Trophoblast cell (in vitro differentiated cells and primary cell): ENCODE data around the gene LTB4R2.

Experiments
- DNase-seq, 2 donors: peaks; one replicate each; pipeline ENCODE4 v3.0.0-alpha.2; 2016
- H2AFZ ChIP-seq: 2 replicates; pipeline ENCODE4 v1.6.1; 2013; ENCODE audit warnings: low read length, moderate library complexity, mild to moderate bottlenecking; ENCODE audit not compliant: insufficient read depth, poor library complexity
- H2AK5ac ChIP-seq: 2 replicates; pipeline ENCODE4 v1.6.1; 2013; ENCODE audit warnings: mild to moderate bottlenecking, low read length
- H2BK120ac ChIP-seq: 2 replicates; pipeline ENCODE4 v1.6.1; 2013; ENCODE audit warnings: low read length, mild to moderate bottlenecking, moderate library complexity; ENCODE audit not compliant: insufficient read depth, poor library complexity
- H2BK12ac ChIP-seq: 2 replicates; pipeline ENCODE4 v1.6.1; 2013; ENCODE audit warnings: mild to moderate bottlenecking, low read length, moderate library complexity
- H2BK5ac ChIP-seq: 2 replicates; pipeline ENCODE4 v1.6.1; 2013; ENCODE audit warnings: low read length, low read depth, moderate library complexity, mild to moderate bottlenecking; ENCODE audit not compliant: poor library complexity
- H3K14ac ChIP-seq: 2 replicates; pipeline ENCODE4 v1.6.1; 2013; ENCODE audit warnings: mild to moderate bottlenecking, low read length
- H3K18ac ChIP-seq: 2 replicates; pipeline ENCODE4 v1.6.1; 2013; ENCODE audit warnings: mild to moderate bottlenecking, low read length
- H3K23ac ChIP-seq: 2 replicates; pipeline ENCODE4 v1.6.1; 2013; ENCODE audit warnings: low read length
- H3K27ac ChIP-seq: 2 replicates; pipeline ENCODE4 v1.5.1; 2013; ENCODE audit warnings: low read depth, mild to moderate bottlenecking, inconsistent platforms, low read length, moderate library complexity
- H3K27me3 ChIP-seq: 2 replicates; pipeline ENCODE4 v1.6.1; 2013; ENCODE audit warnings: inconsistent platforms, mild to moderate bottlenecking, low read length, moderate library complexity; ENCODE audit not compliant: insufficient read depth
- H3K36me3 ChIP-seq, 2 experiments: 1 replicate in 1 of 2; 2 replicates in 1 of 2; pipeline ENCODE4 v1.6.1; 2013; ENCODE audit warnings: low read length in 2 of 2, mild to moderate bottlenecking in 2 of 2, moderate library complexity in 1 of 2; ENCODE audit not compliant: insufficient read depth in 2 of 2, control insufficient read depth in 1 of 2
- H3K4ac ChIP-seq: 2 replicates; pipeline ENCODE4 v1.6.1; 2013; ENCODE audit warnings: low read depth, mild to moderate bottlenecking, low read length, moderate library complexity
- H3K4me1 ChIP-seq, 2 experiments: 1 replicate in 1 of 2; 2 replicates in 1 of 2; pipeline ENCODE4 v1.6.1; 2013; ENCODE audit warnings: low read length in 2 of 2, mild to moderate bottlenecking in 2 of 2, moderate library complexity in 1 of 2; ENCODE audit not compliant: insufficient read depth in 2 of 2, control insufficient read depth in 1 of 2
- H3K4me2 ChIP-seq: 2 replicates; pipeline ENCODE4 v1.6.1; 2013; ENCODE audit warnings: inconsistent platforms, mild to moderate bottlenecking, low read length, moderate library complexity
- H3K4me3 ChIP-seq: 2 replicates; pipeline ENCODE4 v1.5.1; 2013; ENCODE audit warnings: mild to moderate bottlenecking, low read depth, low read length, inconsistent platforms
- H3K79me1 ChIP-seq: one replicate; pipeline ENCODE4 v1.6.1; 2013; ENCODE audit warnings: low read length
- H3K79me2 ChIP-seq: 2 replicates; pipeline ENCODE4 v1.6.1; 2013; ENCODE audit warnings: low read length, mild to moderate bottlenecking; ENCODE audit not compliant: control insufficient read depth, insufficient read depth, poor library complexity
- H3K9ac ChIP-seq: 2 replicates; pipeline ENCODE4 v1.6.1; 2013; ENCODE audit warnings: mild to moderate bottlenecking, low read length
- H3K9me3 ChIP-seq: 2 replicates; pipeline ENCODE4 v1.6.1; 2013; ENCODE audit warnings: low read depth, mild to moderate bottlenecking, control low read depth, inconsistent platforms, low read length; ENCODE audit not compliant: insufficient read depth
- H4K12ac ChIP-seq: 2 replicates; pipeline ENCODE4 v1.6.1; 2013; ENCODE audit warnings: low read depth, mild to moderate bottlenecking, low read length, moderate library complexity
- H4K8ac ChIP-seq: 2 replicates; pipeline ENCODE4 v1.6.1; 2013; ENCODE audit warnings: low read depth, mild to moderate bottlenecking, low read length, moderate library complexity
- H4K91ac ChIP-seq: one replicate; pipeline ENCODE4 v1.6.1; 2013; ENCODE audit warnings: low read depth, mild to moderate bottlenecking, low read length, moderate library complexity
- WGBS: extraction: QIAGEN DNeasy Blood & Tissue Kit; methylation state at CpG from one replicate; pipeline ENCODE4 v1.1.7; 2013; ENCODE audit warnings: missing lambda C conversion rate; ENCODE audit not compliant: insufficient read length, insufficient coverage; ENCODE audit errors: extremely low coverage; 5-methylcytosine and 5-hydroxymethylcytosine counted together

Gene LTB4R2

GRCh38 chr14:24314377-24315193 is 4.6 kb downstream of the LTB4R2 start:
- Histone ChIP-seq H2BK12ac (no peak overlapping the region), H3K4ac (no peak overlapping the region), H2AFZ (no peak overlapping the region), H4K8ac (no peak overlapping the region), H3K79me1 (no peaks in the 10 kb centered on the region), H3K23ac (no peak overlapping the region), H2BK120ac (no peak overlapping the region), H3K9me3 (no peaks in the 10 kb centered on the region), H3K4me2 (no peak overlapping the region), H4K12ac (no peak overlapping the region), H3K4me1 (no peaks in the 10 kb centered on the region), H3K36me3 (peaks cover 19 to 20% of the 10 kb centered on the region in 2 experiments), H3K14ac (no peak overlapping the region), H3K79me2 (no peaks in the 10 kb centered on the region), H3K18ac (no peak overlapping the region), H3K4me3 (no peak overlapping the region), H3K27ac (no peak overlapping the region), H3K9ac (no peak overlapping the region), H2BK5ac (no peak overlapping the region), H4K91ac (no peak overlapping the region), H2AK5ac (no peak overlapping the region), H3K27me3 (no peaks in the 10 kb centered on the region)
- no CpG with 5 or more reads among the region's 5 CpGs for WGBS
- DNase-seq, result no peak

GRCh38 chr14:24315243-24315806 is 5.4 kb downstream of the LTB4R2 start:
- Histone ChIP-seq H4K91ac (no peak overlapping the region), H3K4me1 (no peaks in the 10 kb centered on the region), H3K4me2 (no peak overlapping the region), H3K23ac (no peak overlapping the region), H2BK5ac (no peak overlapping the region), H3K14ac (no peak overlapping the region), H2BK120ac (no peak overlapping the region), H3K36me3 (peaks cover 16 to 18% of the 10 kb centered on the region in 2 experiments), H3K27ac (no peak overlapping the region), H3K79me1 (no peaks in the 10 kb centered on the region), H2BK12ac (no peak overlapping the region), H3K9ac (no peak overlapping the region), H2AK5ac (no peak overlapping the region), H4K8ac (no peak overlapping the region), H4K12ac (no peak overlapping the region), H3K27me3 (no peaks in the 10 kb centered on the region), H3K4me3 (no peak overlapping the region), H3K79me2 (no peaks in the 10 kb centered on the region), H3K4ac (no peak overlapping the region), H3K18ac (no peak overlapping the region), H3K9me3 (no peaks in the 10 kb centered on the region), H2AFZ (no peak overlapping the region)
- no peak for DNase-seq
- no CpG with 5 or more reads among the region's 10 CpGs for WGBS

DNA sequence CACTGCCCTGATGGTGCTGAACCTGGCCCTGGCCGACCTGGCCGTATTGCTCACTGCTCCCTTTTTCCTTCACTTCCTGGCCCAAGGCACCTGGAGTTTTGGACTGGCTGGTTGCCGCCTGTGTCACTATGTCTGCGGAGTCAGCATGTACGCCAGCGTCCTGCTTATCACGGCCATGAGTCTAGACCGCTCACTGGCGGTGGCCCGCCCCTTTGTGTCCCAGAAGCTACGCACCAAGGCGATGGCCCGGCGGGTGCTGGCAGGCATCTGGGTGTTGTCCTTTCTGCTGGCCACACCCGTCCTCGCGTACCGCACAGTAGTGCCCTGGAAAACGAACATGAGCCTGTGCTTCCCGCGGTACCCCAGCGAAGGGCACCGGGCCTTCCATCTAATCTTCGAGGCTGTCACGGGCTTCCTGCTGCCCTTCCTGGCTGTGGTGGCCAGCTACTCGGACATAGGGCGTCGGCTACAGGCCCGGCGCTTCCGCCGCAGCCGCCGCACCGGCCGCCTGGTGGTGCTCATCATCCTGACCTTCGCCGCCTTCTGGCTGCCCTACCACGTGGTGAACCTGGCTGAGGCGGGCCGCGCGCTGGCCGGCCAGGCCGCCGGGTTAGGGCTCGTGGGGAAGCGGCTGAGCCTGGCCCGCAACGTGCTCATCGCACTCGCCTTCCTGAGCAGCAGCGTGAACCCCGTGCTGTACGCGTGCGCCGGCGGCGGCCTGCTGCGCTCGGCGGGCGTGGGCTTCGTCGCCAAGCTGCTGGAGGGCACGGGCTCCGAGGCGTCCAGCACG is 6.1 kb downstream of the LTB4R2 start:
- WGBS, result no CpG with 5 or more reads among the region's 70 CpGs
- Histone ChIP-seq H3K4me3 (no peak overlapping the region), H4K91ac (no peak overlapping the region), H2BK5ac (no peak overlapping the region), H3K36me3 (peaks cover 9 to 12% of the 10 kb centered on the region in 2 experiments), H3K18ac (no peak overlapping the region), H3K14ac (no peak overlapping the region), H3K79me2 (no peaks in the 10 kb centered on the region), H3K27me3 (no peaks in the 10 kb centered on the region), H2AK5ac (no peak overlapping the region), H4K12ac (no peak overlapping the region), H3K23ac (no peak overlapping the region), H3K4me1 (no peaks in the 10 kb centered on the region), H3K4me2 (no peak overlapping the region), H3K9me3 (no peaks in the 10 kb centered on the region), H3K79me1 (no peaks in the 10 kb centered on the region), H2BK120ac (no peak overlapping the region), H2AFZ (no peak overlapping the region), H2BK12ac (no peak overlapping the region), H4K8ac (no peak overlapping the region), H3K9ac (no peak overlapping the region), H3K27ac (no peak overlapping the region), H3K4ac (no peak overlapping the region)
- peak; percentile 76 to 88 for DNase-seq

DNA sequence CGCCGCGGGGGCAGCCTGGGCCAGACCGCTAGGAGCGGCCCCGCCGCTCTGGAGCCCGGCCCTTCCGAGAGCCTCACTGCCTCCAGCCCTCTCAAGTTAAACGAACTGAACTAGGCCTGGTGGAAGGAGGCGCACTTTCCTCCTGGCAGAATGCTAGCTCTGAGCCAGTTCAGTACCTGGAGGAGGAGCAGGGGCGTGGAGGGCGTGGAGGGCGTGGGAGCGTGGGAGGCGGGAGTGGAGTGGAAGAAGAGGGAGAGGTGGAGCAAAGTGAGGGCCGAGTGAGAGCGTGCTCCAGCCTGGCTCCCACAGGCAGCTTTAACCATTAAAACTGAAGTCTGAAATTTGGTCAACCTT is 6.6 kb downstream of the LTB4R2 start:
- Histone ChIP-seq H3K18ac (no peak overlapping the region), H2AK5ac (no peak overlapping the region), H3K4me3 (no peak overlapping the region), H4K8ac (no peak overlapping the region), H3K27me3 (no peaks in the 10 kb centered on the region), H2BK120ac (no peak overlapping the region), H4K91ac (no peak overlapping the region), H3K79me1 (no peaks in the 10 kb centered on the region), H3K4me2 (no peak overlapping the region), H3K4me1 (peaks cover 1% of the 10 kb centered on the region in 2 experiments), H2BK12ac (no peak overlapping the region), H3K27ac (no peak overlapping the region), H2BK5ac (no peak overlapping the region), H3K4ac (no peak overlapping the region), H3K23ac (no peak overlapping the region), H3K9me3 (no peaks in the 10 kb centered on the region), H2AFZ (no peak overlapping the region), H3K14ac (no peak overlapping the region), H3K9ac (no peak overlapping the region), H3K79me2 (no peaks in the 10 kb centered on the region), H4K12ac (no peak overlapping the region), H3K36me3 (peaks cover 3 to 6% of the 10 kb centered on the region in 2 experiments)
- 100% methylated on average over 4 of the region's 18 CpGs for WGBS
- DNase-seq, result no peak
